Panc1 (cell line): ENCODE data around the gene PPWD1. TPM values are rescaled to one million over a fixed set of nuclear protein-coding genes. Genes with fewer than 3 reads are reported as not detected.

ENCODE experiments used
- ATAC-seq: fragments of 200-7000 bp; cut with Tn5 transposase; 2 replicates; pipeline ENCODE4 v1.9.1; 2020; ENCODE audit warnings: mild to moderate bottlenecking, moderate library complexity
- BruUV-seq: library from RNA; stranded (reverse); fragments of 400-500 nt; replicated peaks from 2 replicates; lab custom pipeline; 2021; lab: Mats Ljungman, UMichigan
- CTCF ChIA-PET: fragments of 300-600 bp; sonication (Branson Sonifier 250); formaldehyde crosslinking; loops from one replicate; lab custom pipeline; 2022; ENCODE audit warnings: antibody characterized with exemption; lab: Charles Lee
- POLR2A ChIA-PET: fragments of 300-600 bp; sonication (Branson Sonifier 250); formaldehyde crosslinking; loops from one replicate; lab custom pipeline; 2022; ENCODE audit warnings: antibody characterized with exemption; lab: Charles Lee
- DNase-seq: peaks from one replicate; pipeline ENCODE4 v3.0.0-alpha.2; 2010; ENCODE audit warnings: low read depth, low spot score
- H3K27ac ChIP-seq: 2 replicates; pipeline ENCODE4 v1.5.1; 2011; ENCODE audit warnings: mild to moderate bottlenecking, low read length, inconsistent platforms
- H3K27me3 ChIP-seq: fragments of 200-500 bp; sonication (Bioruptor generic); 2 replicates; pipeline ENCODE4 v1.6.0; 2014; ENCODE audit warnings: low read length, inconsistent platforms; ENCODE audit not compliant: control insufficient read depth, insufficient read depth
- H3K36me3 ChIP-seq: fragments of 200-500 bp; sonication (Bioruptor generic); 2 replicates; pipeline ENCODE4 v1.5.1; 2014; ENCODE audit warnings: inconsistent platforms, mild to moderate bottlenecking, low read length, moderate library complexity; ENCODE audit not compliant: control insufficient read depth, insufficient read depth
- H3K4me1 ChIP-seq: 2 replicates; pipeline ENCODE4 v1.5.1; 2011; ENCODE audit warnings: inconsistent platforms, mild to moderate bottlenecking, low read length, moderate library complexity; ENCODE audit not compliant: control insufficient read depth, insufficient read depth
- H3K4me3 ChIP-seq, 2 experiments: 2 replicates each; pipeline ENCODE4 v1.5.1; 2011 to 2012; ENCODE audit warnings: low read depth in 2 of 2, low read length in 2 of 2, mild to moderate bottlenecking in 2 of 2, inconsistent platforms in 1 of 2, moderate library complexity in 1 of 2
- H3K9me3 ChIP-seq: fragments of 200-500 bp; sonication (Bioruptor generic); 2 replicates; pipeline ENCODE4 v1.5.1; 2014; ENCODE audit warnings: low read depth, mild to moderate bottlenecking, inconsistent platforms, low read length, moderate library complexity; ENCODE audit not compliant: control insufficient read depth, insufficient read depth
- POLR2AphosphoS5 ChIP-seq: IDR thresholded peaks from 2 replicates; pipeline ENCODE4 v1.6.1; 2012; ENCODE audit warnings: mild to moderate bottlenecking, low read depth, low read length, moderate library complexity
- SIN3A ChIP-seq: IDR thresholded peaks from 2 replicates; pipeline ENCODE4 v1.6.1; 2012; ENCODE audit warnings: low read depth, mild to moderate bottlenecking, low read length, moderate library complexity, borderline replicate concordance; ENCODE audit not compliant: insufficient read depth
- TCF7L2 ChIP-seq: IDR thresholded peaks from 2 replicates; pipeline ENCODE4 v1.6.1; 2011; ENCODE audit warnings: mild to moderate bottlenecking, low read depth, low read length, inconsistent platforms
- in situ Hi-C: cut with HindIII; loops from 2 replicates; pipeline ENCODE4 v1.10.0; 2016; ENCODE audit warnings: low sequenced_read_pairs, low pct_unique_long_range_greater_than_20kb
- intact Hi-C: fragments of 100-400 bp; cut with micrococcal nuclease; formaldehyde crosslinking; loops from one replicate; pipeline ENCODE4 v1.10.0; 2022; ENCODE audit not compliant: unreplicated experiment
- total RNA-seq: library from RNA; stranded (reverse); gene quantifications from one replicate; pipeline ENCODE4 v1.2.1, GENCODE V29; 2021; ENCODE audit not compliant: unreplicated experiment
- TF ChIP-seq, protein P1 (sequence below), 2 experiments: IDR thresholded peaks; 2 replicates each; pipeline ENCODE4 v1.6.1; 2011 to 2012; ENCODE audit warnings: low read depth in 2 of 2, control low read depth in 1 of 2, low read length in 1 of 2, mild to moderate bottlenecking in 1 of 2, moderate library complexity in 1 of 2; ENCODE audit not compliant: insufficient read depth in 1 of 2
- TF ChIP-seq, protein P2 (sequence below): fragments of 450-650 bp; IDR thresholded peaks from 2 replicates; pipeline ENCODE4 v1.5.1; 2017; ENCODE audit warnings: mild to moderate bottlenecking

Gene PPWD1
- total RNA-seq, 1 experiment from 2014 or later, result 32.7 TPM

DNA sequence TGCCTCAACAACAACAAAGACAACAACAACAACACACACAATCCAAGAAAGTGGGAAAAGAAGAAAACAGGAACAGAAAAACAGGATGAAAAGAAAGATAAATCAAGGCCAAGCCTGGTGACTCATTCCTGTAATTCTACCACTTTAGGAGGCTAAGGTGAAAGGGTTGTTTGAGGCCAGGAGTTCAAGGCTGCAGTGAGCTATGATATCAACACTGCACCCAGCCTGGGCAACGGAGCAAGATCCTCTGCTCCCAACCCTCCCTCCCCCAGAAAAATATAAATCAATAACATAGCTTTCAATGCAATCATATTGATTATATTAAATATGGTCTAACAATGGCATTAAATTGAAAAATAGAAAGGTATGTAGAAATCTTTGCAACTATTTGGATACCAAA, 32.2 kb upstream of the PPWD1 start:
- no TSS peak for BruUV-seq
- CTCF ChIA-PET, result no interaction called here

DNA sequence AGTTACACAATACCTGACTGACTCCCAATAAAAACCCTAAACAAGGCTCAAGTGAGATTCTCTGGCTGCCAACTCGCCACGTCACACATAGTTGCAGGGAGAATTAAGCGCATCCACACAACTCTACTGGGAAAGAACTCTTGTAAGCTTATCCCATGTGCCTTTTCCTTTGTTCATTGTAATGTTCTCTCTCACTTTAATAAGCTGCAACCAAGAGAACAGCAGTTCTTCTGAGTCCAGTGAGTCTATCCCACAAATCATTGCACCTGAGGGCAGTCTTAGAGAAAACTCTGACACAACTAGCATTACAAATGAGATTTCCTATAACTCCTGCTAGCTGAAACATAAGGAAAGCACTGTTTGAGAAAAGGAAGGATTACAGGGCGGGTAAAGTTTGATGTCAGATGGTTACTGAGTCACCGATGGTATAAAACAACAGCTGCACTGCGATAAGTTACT, 27.5 kb upstream of the PPWD1 start:
- H3K27ac ChIP-seq, result no peak overlapping the region
- CTCF ChIA-PET, result no interaction called here
- no peaks in the 10 kb centered on the region for H3K9me3 ChIP-seq
- TF ChIP-seq POLR2AphosphoS5 (no peak), SIN3A (no peak), TCF7L2 (no peak)
- TF ChIP-seq, protein P1, sequence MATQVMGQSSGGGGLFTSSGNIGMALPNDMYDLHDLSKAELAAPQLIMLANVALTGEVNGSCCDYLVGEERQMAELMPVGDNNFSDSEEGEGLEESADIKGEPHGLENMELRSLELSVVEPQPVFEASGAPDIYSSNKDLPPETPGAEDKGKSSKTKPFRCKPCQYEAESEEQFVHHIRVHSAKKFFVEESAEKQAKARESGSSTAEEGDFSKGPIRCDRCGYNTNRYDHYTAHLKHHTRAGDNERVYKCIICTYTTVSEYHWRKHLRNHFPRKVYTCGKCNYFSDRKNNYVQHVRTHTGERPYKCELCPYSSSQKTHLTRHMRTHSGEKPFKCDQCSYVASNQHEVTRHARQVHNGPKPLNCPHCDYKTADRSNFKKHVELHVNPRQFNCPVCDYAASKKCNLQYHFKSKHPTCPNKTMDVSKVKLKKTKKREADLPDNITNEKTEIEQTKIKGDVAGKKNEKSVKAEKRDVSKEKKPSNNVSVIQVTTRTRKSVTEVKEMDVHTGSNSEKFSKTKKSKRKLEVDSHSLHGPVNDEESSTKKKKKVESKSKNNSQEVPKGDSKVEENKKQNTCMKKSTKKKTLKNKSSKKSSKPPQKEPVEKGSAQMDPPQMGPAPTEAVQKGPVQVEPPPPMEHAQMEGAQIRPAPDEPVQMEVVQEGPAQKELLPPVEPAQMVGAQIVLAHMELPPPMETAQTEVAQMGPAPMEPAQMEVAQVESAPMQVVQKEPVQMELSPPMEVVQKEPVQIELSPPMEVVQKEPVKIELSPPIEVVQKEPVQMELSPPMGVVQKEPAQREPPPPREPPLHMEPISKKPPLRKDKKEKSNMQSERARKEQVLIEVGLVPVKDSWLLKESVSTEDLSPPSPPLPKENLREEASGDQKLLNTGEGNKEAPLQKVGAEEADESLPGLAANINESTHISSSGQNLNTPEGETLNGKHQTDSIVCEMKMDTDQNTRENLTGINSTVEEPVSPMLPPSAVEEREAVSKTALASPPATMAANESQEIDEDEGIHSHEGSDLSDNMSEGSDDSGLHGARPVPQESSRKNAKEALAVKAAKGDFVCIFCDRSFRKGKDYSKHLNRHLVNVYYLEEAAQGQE (IDR thresholded peaks at IDR 0.05; ENCODE audit: insufficient read depth in 1 of 2, low read depth in 2 of 2, low read length in 1 of 2), result no peak
- TF ChIP-seq, protein P2, sequence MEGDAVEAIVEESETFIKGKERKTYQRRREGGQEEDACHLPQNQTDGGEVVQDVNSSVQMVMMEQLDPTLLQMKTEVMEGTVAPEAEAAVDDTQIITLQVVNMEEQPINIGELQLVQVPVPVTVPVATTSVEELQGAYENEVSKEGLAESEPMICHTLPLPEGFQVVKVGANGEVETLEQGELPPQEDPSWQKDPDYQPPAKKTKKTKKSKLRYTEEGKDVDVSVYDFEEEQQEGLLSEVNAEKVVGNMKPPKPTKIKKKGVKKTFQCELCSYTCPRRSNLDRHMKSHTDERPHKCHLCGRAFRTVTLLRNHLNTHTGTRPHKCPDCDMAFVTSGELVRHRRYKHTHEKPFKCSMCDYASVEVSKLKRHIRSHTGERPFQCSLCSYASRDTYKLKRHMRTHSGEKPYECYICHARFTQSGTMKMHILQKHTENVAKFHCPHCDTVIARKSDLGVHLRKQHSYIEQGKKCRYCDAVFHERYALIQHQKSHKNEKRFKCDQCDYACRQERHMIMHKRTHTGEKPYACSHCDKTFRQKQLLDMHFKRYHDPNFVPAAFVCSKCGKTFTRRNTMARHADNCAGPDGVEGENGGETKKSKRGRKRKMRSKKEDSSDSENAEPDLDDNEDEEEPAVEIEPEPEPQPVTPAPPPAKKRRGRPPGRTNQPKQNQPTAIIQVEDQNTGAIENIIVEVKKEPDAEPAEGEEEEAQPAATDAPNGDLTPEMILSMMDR, result no peak
- no peak for DNase-seq
- no TSS peak for BruUV-seq
- H3K27me3 ChIP-seq, result no peaks in the 10 kb centered on the region
- 0 out of 2 replicates have a peak, but pooled peaks have one; percentile 17 for ATAC-seq
- POLR2A ChIA-PET, result no interaction called here
- H3K4me3 ChIP-seq, result no peak overlapping the region
- in situ Hi-C loops (no loop called here), intact Hi-C loops (no loop called here)
- H3K4me1 ChIP-seq, result no peaks in the 10 kb centered on the region
- no peaks in the 10 kb centered on the region for H3K36me3 ChIP-seq

More for the DNA sequence above, 32.2 kb upstream of the PPWD1 start:
- Histone ChIP-seq H3K27ac (no peak overlapping the region), H3K4me1 (no peaks in the 10 kb centered on the region), H3K9me3 (no peaks in the 10 kb centered on the region), H3K4me3 (no peak overlapping the region), H3K27me3 (no peaks in the 10 kb centered on the region), H3K36me3 (no peaks in the 10 kb centered on the region)
- TF ChIP-seq, protein P1 (IDR thresholded peaks at IDR 0.05; ENCODE audit: insufficient read depth in 1 of 2, low read depth in 2 of 2, low read length in 1 of 2), result no peak
- TF ChIP-seq POLR2AphosphoS5, result no peak
- TF ChIP-seq, protein P2, result no peak
- TF ChIP-seq SIN3A, result no peak
- TF ChIP-seq TCF7L2, result no peak
- in situ Hi-C loops, result no loop called here
- POLR2A ChIA-PET, result no interaction called here
- ATAC-seq (no peak), DNase-seq (no peak)
- intact Hi-C loops, result no loop called here
